T-helper 1 cell treated with Interleukin-12 subunit alpha and Interleukin-12 subunit beta and Interleukin-4 antibody, amounts not matched to agents 30 ng/mL and 1 ng/mL, for 36 hours (primary cell): ENCODE results near the gene IL27RA. TPM values are rescaled to one million over a fixed set of nuclear protein-coding genes. Genes with fewer than 3 reads are reported as not detected.
"Not testable (repeated sequence)": the region's sequence is repeated elsewhere in the genome, so short reads cannot be mapped to it uniquely, and the experiment has no call there.

Source experiments
- intact Hi-C: fragments of 100-400 bp; cut with micrococcal nuclease; formaldehyde crosslinking; loops from one replicate; pipeline ENCODE4 v1.15.1; 2024
- total RNA-seq: library from RNA; stranded (reverse); gene quantifications from 2 replicates; pipeline ENCODE4 v1.2.3, GENCODE V29; 2022

IL27RA gene
- total RNA-seq, 1 donor from 2014 or later, result 146 TPM

DNA sequence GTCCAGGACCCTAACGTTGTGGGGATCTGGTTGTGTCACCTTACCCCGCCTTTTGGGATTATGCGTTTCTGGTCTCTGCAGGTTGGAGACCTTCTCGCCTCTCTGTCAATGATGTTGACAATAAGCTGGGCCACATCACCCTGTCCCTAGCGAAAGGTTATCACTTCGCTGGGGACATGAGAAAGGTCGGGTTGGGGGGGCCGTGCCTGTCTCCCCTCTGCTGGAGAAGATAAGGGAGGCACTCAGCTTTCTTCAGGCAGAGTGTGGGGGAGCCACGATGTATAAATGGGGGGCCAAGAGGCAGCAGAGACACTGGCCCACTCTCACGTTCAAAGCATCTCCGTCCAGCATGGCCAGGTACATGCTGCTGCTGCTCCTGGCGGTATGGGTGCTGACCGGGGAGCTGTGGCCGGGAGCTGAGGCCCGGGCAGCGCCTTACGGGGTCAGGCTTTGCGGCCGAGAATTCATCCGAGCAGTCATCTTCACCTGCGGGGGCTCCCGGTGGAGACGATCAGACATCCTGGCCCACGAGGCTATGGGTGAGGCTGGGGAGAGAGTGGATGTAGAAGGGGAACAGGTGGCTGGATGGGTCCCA lies 3.6 kb upstream of the IL27RA start, which contains the start of gene RLN3:
Gene RLN3, plus strand, starts transcription at position 293 of the 595 bp plus-strand sequence. Its CDS starts 57 bp downstream, at position 350.
- intact Hi-C loops, result no loop called here

DNA sequence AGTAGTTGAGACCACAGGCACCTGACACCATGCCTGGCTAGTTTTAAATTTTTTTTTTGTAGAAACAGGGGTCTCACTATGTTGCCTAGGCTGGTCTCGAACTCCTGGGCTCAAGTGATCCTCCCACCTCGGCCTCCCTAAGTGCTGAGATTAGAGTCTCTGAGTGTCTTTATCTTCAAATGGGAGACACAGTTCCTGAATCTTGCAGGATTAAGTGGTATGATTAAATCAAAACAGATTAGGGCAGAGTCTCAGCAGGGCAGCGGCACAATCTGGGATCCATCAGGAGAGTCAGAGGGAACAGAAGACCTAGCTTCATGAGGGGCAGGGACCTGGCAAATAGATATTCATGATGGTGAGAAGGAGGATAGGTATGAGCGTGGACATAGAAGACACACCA lies 2.7 kb upstream of the IL27RA start:
- intact Hi-C loops, result no loop called here

DNA sequence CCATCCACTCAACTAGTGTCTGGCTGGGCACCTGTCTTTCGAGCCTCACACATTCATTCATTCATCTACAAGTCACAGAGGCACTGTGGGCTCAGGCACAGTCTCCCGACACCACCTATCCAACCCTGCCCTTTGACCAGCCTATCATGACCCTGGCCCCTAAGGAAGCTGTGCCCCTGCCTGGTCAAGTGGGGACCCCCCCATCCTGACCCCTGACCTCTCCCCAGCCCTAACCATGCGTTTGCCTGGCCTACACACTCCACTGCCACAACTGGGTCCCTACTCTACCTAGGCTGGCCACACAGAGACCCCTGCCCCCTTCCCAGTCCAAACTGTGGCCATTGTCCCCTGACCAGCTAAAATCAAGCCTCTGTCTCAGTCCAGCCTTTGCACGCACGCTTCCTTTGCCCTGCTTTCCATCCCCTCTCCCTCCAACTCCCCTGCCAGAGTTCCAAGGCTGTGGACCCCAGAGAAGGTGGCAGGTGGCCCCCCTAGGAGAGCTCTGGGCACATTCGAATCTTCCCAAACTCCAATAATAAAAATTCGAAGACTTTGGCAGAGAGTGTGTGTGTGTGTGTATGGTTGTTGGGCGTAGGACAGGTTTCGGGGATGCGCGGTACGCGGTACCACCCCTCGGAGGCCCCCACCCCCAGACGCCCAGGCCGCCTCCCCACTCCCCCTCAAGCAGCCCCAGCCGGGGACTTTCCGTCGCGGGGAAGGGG lies 404 bp upstream of the IL27RA start:
- intact Hi-C loops, result loop anchor here (1.0 to 5.0 kb wide), 3 partner anchors 41 to 151 kb away; partner anchors contain the start of genes BRME1, CC2D1A and MISP3

DNA sequence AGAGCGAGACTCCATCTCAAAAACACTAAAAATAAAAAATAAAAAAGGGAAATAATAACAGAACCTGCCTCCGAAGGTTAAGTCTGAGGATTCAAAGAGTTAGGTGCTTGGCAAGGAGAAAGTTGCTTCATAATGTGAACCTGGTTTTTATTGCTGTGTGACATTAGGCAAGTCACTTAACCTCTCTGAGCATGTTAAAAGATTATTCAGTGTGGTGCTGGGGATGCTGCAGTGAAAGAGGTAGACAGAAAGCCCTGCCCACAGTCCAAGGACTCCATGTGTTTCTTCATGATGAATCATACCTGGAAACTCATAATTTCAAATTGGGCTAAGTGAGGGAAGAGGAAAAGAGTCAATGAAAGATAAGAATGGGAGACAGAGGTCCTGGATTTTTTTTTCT lies 2.4 kb downstream of the IL27RA start:
- intact Hi-C loops, result loop anchor here (5.0 kb wide), 2 partner anchors 38 to 127 kb away; partner anchors contain the start of genes BRME1, CC2D1A and MISP3

DNA sequence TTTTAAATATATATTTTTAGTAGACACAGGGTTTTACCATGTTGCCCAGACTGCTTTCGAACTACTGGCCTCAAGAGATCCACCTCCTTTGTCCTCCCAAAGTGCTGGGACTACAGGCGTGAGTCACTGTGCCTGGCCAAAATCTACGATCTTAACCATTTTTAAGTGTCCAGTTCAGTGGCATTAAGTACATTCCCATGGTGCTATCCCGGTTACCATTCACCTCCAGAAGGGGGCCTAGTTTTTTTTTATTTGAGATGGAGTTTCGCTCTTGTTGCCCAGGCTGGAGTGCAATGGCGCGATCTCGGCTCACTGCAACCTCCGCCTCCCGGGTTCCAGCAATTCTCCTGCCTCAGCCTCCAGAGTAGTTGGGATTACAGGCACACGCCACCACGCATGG lies 3.6 kb downstream of the IL27RA start:
- intact Hi-C loops, result not testable (repeated sequence)

DNA sequence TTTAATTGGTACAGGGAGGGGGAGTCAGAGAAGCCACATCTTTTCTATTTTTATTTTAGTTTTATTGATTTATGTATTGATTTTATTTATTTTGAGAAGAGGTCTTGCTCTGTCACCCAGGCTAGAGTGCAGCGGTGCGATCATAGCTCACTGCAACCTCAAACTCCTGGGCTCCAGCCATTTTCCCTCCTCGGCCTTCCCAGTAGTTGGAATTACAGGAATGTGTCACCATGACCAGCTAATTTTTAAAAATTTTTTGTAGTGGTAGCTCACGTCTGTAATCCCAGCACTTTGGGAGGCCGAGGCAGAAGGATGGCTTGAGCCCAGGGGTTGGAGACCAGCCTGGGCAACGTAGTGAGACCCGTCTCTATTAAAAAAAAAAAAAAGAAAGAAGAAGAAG lies 4.1 kb downstream of the IL27RA start:
- intact Hi-C loops, result no loop called here

DNA sequence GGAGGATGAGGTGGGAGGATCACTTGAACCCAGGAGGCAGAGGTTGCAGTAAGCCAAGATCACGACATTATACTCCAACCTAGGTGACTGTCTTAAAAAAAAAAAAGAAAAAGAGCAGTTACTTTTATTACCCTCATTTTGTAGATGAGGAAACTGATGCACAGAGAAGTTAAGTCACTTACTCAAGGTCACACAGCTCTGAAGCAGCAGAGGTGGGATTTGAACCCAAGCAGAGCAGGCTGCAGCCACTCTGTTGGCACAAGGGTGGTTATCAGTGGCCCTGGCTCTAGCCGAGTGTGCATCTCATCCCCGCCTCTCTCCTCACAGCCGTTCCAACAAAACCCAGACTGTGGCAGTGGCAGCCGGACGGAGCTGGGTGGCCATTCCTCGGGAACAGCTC lies 7.6 kb downstream of the IL27RA start:
- intact Hi-C loops, result no loop called here

DNA sequence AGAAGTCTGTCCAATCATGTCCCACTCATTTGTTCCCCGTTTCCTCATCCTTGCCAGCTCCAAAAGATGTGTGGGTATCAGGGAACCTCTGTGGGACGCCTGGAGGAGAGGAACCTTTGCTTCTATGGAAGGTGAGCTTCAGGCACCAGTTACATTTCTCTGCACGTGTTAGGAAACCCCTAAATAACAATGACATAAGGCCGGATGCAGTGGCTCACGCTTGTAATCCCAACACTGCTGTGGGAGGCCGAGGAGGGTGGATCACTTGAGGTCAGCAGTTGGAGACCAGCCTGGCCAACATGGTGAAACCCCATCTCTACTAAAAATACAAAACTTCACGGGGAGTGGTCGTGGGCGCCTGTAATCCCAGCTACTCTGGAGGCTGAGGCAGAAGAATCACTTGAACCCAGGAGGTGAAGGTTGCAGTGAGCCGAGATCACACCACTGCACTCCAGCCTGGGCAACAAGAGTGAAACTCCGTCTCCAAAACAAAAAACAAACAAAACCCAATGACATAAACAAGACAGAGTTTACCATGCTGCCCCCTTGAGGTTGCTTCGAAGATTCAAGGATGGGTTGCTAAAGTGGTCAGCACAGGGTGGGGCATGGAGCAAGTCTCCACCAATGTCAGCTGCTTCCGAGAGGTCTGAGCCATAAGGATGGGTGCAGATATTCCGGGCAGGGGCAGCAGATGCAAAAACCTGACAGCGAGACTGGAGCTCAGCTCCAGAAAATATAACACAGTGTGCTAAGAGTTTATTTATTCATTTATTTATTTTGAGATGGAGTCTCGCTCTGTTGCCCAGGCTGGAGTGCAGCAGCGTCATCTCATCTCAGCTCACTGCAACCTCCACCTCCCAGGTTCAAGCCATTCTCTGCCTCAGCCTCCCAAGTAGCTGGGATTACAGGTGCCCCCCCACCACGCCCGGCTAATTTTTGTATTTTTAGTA lies 11.4 kb downstream of the IL27RA start:
- intact Hi-C loops, result loop anchor here (1.0 kb wide), 2 partner anchors 11 to 163 kb away; no protein-coding TSS in a partner anchor

DNA sequence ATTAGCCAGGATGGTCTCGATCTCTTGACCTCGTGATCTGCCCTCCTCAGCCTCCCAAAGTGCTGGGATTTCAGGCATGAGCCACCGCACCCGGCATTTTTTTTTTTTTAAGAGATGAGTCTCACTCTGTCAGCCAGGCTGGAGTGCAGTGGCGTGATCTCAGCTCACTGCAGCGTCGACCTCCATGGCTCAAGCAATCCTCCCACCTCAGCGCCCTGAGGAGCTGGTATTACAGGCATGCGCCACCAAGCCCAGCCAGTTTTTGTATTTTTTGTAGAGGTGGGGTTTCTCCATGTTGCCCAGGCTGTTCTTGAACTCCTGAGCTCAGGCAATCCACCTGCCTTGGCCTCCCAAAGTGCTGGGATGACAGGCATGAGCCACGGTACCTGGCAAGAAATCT lies 16.3 kb downstream of the IL27RA start:
- intact Hi-C loops, result loop anchor here (1.0 to 2.0 kb wide), 4 partner anchors 27 to 168 kb away; partner anchors contain the start of genes DCAF15 and RFX1

DNA sequence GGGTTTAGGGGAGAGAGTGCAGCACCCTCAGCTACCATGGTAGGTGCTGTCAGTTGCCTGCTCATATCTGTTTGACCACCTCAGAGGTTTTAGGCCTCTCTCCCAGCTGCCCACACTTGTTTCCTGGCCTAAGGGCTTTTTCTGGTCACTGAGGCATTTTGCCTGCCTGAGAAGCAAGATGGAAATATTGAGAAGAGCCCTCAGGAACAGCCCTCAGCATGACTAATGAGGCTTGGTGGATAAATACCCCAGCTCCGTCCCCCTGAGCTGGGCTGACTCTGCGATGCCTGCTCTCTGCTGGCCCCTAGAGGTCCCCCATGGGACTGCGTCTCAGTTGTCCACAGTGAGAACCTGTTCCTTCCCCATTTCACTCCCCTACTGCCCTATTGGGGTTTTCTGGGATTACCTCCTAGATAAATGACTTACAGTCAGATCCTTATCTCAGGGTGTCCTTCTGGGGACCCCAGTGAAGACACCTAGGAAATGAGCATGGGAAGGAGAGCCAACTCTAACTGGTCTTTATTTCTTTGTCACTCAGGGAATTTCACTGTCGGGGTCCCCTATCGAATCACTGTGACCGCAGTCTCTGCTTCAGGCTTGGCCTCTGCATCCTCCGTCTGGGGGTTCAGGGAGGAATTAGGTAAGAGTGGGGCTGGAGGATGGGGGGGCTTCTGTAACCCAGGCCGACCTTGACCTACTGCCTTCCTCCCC lies 17.0 kb downstream of the IL27RA start:
- intact Hi-C loops, result loop anchor here (1.0 to 2.0 kb wide), 4 partner anchors 27 to 168 kb away; partner anchors contain the start of genes DCAF15 and RFX1

DNA sequence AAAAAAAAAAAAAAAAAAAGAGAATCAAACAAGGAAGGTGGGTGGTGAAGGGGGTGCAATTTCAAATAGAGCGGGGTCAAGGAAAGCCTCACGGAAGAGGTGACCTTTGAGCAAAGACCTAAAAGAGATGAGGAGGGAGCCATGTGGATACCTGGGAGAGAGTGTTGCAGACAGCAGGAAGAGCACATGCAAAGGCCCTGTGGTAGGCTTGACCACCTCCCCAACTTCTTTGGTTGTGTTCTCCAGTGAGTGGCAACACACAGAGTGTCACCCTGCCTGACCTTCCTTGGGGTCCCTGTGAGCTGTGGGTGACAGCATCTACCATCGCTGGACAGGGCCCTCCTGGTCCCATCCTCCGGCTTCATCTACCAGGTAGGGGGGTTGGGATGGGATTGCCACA lies 18.9 kb downstream of the IL27RA start:
- intact Hi-C loops, result no loop called here

DNA sequence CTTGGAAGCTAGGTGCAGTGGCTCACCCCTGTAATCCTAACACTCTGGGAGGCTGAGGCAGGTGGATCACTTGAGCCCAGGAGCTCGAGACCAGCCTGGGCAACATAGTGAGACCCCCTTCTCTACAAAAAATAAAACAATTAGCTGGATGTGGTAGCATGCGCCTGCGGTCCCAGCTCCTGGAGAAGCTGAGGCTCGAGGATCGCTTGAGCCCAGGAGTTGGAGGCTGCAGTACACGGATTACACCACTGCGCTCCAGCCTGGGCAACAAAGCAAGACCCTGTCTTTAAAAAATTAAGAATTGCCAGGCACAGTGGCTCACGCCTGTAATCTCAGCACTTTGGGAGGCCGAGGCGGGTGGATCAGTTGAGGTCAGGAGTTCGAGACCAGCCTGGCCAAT lies 19.4 kb downstream of the IL27RA start:
- intact Hi-C loops, result not testable (repeated sequence)

DNA sequence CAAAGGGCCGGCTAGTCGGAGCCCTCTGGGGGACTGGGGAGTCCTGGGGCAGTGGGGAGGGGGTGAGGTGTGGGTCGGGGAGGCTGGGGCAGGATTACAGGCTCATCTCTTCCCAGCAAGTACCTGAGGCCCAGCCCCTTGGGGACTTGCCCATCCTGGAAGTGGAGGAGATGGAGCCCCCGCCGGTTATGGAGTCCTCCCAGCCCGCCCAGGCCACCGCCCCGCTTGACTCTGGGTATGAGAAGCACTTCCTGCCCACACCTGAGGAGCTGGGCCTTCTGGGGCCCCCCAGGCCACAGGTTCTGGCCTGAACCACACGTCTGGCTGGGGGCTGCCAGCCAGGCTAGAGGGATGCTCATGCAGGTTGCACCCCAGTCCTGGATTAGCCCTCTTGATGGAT lies 20.4 kb downstream of the IL27RA start:
- intact Hi-C loops, result no loop called here

DNA sequence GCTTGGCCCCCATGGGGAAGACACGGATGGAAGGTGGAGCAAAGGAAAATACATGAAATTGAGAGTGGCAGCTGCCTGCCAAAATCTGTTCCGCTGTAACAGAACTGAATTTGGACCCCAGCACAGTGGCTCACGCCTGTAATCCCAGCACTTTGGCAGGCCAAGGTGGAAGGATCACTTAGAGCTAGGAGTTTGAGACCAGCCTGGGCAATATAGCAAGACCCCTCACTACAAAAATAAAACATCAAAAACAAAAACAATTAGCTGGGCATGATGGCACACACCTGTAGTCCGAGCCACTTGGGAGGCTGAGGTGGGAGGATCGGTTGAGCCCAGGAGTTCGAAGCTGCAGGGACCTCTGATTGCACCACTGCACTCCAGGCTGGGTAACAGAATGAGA lies 20.9 kb downstream of the IL27RA start:
- intact Hi-C loops, result no loop called here

DNA sequence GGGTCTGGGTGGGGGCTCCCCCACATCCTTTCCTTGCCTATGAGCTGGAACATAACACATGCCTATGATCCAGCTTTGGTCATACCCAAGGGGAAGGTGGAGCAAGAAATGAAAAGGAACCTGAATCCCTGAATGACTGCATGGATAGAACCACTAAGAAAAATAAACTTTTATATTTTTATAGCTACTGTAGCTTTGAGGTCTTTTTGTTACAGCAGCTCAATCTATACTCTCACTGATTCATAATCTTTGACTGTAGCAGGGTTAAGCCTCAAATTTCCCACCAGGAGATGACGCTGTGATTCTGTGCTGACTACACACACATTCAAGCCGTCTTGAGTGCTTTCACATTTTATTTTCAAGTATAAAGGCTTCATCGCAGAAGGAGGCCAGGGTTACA lies 21.5 kb downstream of the IL27RA start:
- intact Hi-C loops, result no loop called here

DNA sequence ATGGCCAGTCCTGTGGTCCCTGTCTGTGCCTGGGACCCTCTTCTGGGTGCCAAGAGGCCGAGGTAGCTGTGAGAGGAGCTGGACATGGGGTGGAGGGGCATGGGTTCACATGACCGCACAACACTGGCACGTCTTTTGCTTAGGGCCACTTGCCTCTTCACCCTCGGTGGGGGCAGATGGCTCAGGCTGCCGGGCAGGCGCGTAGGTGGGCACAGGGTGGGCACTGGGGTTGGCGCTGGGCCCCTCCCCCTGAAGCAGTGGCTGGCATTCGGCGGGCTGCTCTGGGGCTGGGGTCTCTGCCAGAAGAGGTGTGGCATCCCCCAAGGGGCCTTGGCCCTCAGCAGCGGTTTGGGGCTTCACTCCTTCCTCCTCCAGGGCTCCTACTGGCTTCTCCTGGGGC lies 21.9 kb downstream of the IL27RA start:
- intact Hi-C loops, result no loop called here

DNA sequence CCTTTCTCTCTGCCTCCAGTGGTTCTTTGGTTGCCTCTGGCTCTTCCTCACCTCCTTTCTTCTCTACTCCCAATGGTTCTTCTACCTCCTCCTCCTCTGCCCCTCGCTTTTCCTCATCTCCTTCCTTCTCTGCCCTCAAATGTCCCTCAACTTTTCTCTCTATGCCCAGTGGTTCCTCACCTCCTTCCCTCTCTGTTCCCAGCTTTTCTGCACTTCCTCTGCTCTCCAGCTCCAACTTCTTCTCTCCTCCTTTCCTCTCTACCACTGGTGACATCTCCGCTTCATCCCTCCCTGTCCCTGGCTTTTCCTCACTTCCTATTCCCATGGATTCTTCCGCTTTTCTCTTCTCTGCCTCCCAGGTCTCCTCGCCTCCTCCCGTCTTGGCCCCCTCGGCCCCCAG lies 22.5 kb downstream of the IL27RA start:
- intact Hi-C loops, result no loop called here

DNA sequence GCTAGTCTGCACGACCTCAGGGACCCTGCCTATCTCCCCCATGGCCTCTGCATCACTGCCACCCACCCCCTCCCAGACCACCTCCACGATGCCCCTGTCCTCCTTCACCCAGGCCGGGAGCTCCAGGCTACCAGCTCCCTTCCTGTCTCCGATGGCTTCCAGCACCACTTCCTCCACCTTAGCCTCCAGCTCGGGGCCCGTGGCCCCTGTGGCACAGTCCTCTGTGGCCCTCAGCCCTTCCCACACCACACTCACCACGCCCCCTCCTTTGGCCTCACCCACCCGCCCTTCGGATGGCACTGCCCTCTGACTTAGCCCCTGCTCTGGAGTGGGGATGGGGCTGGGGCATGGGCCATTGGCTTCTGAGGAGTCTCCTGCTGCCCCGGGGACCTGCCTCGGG lies 23.2 kb downstream of the IL27RA start:
- intact Hi-C loops, result no loop called here

DNA sequence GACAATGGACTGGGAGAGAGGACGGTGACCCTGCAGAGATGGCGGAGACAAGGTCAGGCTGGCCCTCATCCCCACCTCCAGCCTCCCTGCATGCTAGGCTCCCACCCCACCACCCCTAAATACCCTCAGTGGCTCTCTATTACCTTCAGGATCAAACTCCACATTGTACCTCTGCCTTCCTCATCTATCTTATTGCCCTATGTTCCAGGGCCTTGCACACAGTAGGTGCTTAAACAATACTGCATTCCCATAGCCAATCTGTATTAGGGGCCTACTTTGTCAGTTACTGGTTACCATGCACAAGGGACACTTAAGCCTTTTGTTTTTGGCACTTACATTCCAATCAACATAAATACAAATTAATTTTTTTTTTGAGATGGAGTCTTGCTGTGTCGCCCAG lies 23.8 kb downstream of the IL27RA start:
- intact Hi-C loops, result no loop called here

DNA sequence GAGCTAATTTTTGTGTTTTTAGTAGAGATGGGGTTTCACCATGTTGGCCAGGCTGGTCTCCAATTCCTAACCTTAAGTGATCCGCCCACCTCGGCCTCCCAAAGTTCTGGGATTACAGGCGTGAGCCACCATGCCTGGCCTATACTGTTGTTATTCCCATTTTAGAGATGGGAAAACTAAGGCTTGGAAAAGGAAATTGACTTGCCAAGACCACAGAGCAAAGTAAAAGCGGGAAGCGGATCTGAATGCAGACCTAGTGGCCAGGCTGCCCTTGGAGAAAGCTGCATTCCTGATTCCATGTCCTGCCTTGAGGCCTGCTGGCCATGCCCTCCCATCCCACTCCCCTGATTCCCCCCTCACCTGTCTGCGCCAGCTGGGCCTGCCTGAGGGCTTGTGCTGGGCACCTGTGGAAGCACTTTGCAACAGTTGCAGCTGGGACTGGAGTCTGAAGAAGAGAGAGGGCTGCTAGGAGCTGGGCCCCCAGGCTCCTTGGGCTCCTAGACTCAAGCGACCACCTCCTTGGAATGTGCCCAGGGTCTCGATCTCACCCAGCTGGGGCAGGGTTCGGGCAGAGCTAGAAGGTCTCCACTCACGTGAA lies 24.6 kb downstream of the IL27RA start:
- intact Hi-C loops, result no loop called here
